ENCODE results near the gene GABRB1.

- TF ChIP-seq, protein P1, sequence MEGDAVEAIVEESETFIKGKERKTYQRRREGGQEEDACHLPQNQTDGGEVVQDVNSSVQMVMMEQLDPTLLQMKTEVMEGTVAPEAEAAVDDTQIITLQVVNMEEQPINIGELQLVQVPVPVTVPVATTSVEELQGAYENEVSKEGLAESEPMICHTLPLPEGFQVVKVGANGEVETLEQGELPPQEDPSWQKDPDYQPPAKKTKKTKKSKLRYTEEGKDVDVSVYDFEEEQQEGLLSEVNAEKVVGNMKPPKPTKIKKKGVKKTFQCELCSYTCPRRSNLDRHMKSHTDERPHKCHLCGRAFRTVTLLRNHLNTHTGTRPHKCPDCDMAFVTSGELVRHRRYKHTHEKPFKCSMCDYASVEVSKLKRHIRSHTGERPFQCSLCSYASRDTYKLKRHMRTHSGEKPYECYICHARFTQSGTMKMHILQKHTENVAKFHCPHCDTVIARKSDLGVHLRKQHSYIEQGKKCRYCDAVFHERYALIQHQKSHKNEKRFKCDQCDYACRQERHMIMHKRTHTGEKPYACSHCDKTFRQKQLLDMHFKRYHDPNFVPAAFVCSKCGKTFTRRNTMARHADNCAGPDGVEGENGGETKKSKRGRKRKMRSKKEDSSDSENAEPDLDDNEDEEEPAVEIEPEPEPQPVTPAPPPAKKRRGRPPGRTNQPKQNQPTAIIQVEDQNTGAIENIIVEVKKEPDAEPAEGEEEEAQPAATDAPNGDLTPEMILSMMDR (conservative IDR thresholded peaks at IDR 0.05 in 1 of 2, IDR thresholded peaks at IDR 0.05 in 1 of 2; ENCODE audit: low read depth in 1 of 2, low read length in 2 of 2) = no peak
- TF ChIP-seq EZH2 (IDR thresholded peaks at IDR 0.05; ENCODE audit: low read length, missing control alignments) = no peak
Observed at GRCh38 chr4:47270201-47270888, 239.0 kb downstream of the GABRB1 start.

All from fibroblast of lung (primary cell).